ENCODE measurements around the gene BATF3.

GRCh38 chr1:212690816-212691403, 8.7 kb downstream of the BATF3 start:
- TF ChIP-seq GATA3 (IDR thresholded peaks at IDR 0.05; ENCODE audit: low read depth, low read length) (no peak), GATA2 (IDR thresholded peaks at IDR 0.05; ENCODE audit: low read depth, low read length) (no peak)

All from SH-SY5Y (cell line).